SH-SY5Y (cell line): ENCODE data around the gene NUP58.

Experiments
- GATA2 ChIP-seq: IDR thresholded peaks from 2 replicates; pipeline ENCODE4 v1.6.1; 2011; ENCODE audit warnings: mild to moderate bottlenecking, low read depth, low read length
- GATA3 ChIP-seq: IDR thresholded peaks from 2 replicates; pipeline ENCODE4 v1.6.1; 2011; ENCODE audit warnings: low read depth, mild to moderate bottlenecking, low read length, moderate library complexity

Gene NUP58, protein sequence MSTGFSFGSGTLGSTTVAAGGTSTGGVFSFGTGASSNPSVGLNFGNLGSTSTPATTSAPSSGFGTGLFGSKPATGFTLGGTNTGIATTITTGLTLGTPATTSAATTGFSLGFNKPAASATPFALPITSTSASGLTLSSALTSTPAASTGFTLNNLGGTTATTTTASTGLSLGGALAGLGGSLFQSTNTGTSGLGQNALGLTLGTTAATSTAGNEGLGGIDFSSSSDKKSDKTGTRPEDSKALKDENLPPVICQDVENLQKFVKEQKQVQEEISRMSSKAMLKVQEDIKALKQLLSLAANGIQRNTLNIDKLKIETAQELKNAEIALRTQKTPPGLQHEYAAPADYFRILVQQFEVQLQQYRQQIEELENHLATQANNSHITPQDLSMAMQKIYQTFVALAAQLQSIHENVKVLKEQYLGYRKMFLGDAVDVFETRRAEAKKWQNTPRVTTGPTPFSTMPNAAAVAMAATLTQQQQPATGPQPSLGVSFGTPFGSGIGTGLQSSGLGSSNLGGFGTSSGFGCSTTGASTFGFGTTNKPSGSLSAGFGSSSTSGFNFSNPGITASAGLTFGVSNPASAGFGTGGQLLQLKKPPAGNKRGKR

DNA sequence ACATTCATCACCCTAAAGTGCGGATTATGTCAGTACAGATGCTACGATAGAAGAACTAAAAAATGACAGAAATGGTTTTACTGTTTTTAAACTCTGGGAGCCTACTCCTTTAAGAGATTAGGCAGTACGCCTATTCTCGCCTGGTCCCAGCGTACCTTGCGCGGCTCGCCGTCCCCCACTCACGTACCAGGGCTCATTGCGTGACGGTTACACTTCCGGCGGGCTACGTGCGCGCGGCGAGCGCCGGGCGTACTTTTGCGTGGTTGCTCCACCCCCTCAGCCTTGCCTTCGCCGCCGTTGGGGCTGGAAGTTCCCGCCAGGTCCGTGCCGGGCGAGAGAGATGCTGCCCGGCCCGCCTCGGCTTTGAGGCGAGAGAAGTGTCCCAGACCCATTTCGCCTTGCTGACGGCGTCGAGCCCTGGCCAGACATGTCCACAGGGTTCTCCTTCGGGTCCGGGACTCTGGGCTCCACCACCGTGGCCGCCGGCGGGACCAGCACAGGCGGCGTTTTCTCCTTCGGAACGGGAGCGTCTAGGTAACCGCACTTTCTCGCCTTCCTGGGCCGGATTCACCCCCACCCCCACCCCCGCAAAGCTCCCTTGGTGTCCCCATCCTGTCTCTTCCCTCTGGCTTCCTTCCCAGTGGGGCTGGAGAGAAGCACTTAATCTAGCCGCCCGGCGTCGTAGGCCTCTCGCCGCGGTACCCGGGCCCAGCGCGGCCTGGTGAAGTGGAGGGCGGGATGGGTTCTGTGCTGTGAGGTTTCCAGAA is at the start of gene NUP58:
TSS of gene NUP58 (plus strand) at position 279 of the 767 bp plus-strand sequence. CDS start at position 428, 149 bp downstream.
- no peak for TF ChIP-seq GATA3
- TF ChIP-seq GATA2, result no peak

DNA sequence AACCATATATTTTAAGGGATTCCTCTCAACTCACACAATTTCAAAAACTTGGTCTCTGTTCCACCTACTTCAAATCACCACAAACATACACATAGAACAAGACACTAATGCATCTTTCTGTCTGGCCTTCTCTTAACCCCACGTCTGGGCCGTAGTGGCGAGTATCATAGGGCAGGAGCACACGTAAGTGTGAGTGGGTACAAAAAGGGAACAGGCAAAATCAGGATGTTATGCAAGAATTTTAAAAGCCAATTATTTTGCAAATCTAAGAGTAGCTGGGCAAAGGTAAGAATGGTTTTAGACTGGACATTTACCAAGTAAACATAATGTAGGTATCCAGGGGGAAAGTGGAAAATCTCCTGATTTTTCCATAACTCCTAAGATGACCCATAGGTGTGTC is 49.2 kb upstream of the NUP58 start:
- TF ChIP-seq GATA3, result no peak
- TF ChIP-seq GATA2, result no peak

DNA sequence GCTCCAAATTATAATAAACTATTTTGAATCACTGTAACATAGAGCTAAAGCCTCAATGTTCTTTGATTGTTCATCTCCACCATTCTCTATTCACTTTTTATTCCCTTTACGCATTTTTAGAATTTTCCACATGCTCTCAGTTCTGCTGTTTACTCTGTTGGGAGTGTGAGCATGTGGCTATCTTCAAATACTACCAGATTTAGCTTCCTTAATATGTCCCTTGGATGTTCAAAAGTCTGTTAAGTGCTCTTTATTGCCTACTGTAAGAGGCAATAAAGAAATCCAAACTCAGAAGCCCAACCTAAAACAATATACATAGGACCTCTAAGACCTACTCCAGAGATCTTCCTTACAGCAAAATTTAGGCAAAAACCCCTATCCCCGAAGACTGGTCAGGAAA is 48.7 kb upstream of the NUP58 start:
- TF ChIP-seq GATA2, result no peak
- no peak for TF ChIP-seq GATA3

DNA sequence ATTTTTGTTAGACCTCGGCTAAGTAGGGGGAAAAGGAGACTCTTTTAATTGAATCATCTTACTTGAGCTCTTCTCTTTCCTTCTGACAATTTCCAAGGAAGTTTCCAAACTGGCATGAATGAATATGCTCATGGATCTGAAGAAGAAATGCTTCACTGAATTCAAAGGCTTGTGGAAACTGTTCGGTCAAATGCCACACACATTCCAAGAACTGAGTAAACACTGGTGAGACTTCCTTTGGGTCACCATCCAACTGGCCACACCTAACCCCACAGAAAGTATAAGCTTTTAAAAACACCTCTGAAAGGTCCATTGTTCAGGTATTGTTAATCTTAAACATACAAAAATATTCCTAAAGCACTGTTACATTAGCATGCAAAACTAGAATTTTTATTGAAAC is 47.7 kb upstream of the NUP58 start:
- no peak for TF ChIP-seq GATA2
- TF ChIP-seq GATA3, result no peak

DNA sequence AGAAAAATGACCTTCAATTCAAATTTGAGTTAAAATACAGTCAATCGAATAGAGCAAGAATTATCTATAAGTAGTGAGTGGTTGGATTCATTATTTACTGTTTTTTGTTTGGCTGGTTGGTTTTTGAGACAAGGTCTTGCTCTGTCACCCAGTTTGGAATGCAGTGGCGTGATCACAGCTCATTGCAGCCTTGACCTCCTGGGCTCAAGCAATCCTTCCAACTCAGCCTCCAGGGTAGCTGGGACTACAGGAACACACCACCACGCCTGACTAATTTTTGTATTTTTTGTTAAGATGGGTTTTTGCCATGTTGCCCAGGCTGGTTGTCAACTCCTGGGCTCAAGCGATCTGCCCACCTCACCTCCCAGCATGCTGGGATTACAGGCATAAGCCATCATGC is 39.2 kb upstream of the NUP58 start:
- TF ChIP-seq GATA2, result no peak
- no peak for TF ChIP-seq GATA3

DNA sequence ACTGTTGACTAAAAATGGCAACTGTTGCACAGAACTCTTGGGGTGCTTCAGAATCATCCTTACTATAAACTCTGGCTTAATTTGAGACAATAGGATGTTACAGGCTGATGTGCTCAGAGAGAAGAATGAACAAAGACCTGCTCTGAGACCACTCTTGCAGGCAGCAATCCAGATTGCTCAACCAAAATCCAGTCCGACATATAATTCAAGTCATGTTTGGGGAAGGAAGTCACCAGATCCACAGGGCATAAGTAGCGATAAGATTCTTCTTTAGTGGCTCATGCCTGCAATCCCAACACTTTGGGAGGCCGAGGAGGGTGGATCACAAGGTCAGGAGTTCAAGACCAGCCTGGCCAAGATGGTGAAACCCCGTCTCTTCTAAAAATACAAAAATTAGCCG is 34.7 kb upstream of the NUP58 start:
- TF ChIP-seq GATA2 (no peak), GATA3 (no peak)

DNA sequence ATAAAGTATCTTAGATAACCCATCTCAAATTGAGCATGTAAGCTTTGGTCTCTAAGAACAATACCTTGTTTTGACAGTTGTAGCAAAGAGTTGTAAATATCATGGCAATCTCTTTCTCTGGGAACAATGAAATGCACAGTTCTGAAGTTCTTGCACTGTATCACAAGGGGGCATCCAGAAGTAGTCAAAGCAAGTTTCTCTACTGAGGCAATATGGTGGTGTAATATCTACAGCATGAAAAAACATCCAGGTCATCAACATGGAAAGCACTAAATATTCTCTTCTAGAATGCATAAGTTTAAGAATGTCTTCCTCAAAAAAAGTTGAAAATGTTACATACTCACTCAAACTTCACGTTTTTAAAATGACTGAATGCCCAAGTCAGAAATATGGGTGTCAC is 33.7 kb upstream of the NUP58 start:
- no peak for TF ChIP-seq GATA3
- no peak for TF ChIP-seq GATA2

DNA sequence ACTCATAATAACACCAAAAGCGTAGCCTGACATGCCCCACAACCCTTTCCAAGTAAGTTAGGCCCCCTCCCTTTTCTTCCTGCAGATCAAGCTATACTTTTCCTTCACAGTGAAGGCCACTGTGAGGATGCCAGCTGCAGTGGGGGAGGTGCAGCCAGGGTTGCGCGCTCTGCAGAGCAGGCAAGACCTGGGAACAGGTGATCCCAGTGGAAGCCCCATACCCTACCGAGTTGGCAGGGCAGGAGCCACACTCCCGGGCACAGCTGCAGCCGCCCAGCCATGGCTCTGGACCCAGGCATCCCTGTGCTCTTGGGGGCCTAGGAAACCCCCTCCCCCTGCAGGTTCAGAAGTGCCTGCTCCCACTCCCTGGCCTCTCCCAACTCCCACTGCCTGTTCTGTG is 32.9 kb upstream of the NUP58 start:
- TF ChIP-seq GATA3 (no peak), GATA2 (no peak)

DNA sequence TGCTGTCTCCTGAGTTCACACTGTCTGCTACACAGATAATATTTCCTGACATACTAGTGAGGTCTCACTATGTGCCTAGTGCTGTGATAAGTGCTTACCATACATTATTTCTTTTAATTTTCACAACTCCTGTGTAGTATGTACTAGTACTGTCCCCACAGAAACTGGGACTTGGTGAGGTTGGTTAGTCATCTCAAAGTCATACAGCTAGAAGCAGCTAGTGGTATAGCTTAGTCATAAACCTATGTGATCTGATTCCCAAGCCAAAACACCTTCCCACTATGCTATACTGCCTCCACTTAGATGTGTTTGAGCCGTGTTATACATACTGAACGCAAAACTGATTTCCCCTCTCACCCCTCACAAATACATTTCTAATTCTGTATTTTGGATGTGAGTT is 24.7 kb upstream of the NUP58 start:
- TF ChIP-seq GATA2 (no peak), GATA3 (no peak)

DNA sequence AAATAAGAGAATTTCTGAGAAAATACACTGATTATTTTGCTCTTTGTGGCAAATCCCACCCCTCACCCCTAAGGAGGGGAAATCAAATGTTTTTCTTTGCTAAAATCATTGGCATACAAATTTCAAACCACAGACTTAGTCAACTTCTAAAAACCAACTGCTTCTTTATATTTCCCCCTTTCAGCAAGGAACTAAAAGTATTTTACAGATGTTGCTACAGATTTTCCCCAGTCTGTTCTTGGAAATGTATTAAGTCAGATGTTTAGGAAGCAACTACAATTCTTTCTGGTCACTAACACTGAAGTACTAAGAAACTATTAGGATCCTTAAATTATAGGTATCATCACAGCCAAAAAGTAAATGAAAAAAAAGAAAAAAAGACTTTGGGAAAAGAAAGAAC is 21.0 kb upstream of the NUP58 start:
- TF ChIP-seq GATA3 (no peak), GATA2 (no peak)

DNA sequence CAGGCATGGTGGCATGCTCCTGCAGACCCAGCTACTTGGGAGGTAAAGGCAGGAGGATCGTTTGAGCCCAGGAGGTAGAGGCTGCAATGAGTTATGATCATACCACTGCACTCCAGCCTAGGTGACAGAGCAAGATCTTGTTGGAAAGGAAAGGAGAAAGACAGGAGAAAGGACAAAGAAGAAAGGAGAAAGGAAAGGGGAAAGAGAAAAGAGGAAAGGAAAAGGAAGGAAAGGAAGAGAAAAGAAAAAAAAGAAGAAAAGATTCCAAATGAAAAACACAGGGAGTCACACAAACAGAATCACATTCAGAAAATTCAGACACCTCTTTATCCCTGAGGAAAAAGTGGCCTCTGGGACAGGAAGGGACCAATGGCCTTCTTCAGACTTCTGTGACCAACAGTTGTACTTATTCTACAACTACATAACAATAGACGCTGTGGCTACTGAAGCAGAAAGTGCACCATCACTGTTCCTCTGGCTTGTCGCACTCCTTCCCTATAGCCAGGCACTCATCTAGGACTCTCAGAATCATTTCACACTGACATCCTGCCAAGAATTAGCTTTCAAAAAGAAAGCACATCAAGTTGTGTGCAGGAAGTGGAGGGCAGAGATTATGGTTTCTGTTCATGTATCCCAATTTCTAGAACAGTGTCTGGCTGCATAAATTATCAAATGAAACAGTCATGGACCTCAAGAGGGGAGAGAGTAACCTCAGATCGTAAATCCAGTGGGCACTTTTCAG is 20.1 kb upstream of the NUP58 start:
- no peak for TF ChIP-seq GATA2
- no peak for TF ChIP-seq GATA3

DNA sequence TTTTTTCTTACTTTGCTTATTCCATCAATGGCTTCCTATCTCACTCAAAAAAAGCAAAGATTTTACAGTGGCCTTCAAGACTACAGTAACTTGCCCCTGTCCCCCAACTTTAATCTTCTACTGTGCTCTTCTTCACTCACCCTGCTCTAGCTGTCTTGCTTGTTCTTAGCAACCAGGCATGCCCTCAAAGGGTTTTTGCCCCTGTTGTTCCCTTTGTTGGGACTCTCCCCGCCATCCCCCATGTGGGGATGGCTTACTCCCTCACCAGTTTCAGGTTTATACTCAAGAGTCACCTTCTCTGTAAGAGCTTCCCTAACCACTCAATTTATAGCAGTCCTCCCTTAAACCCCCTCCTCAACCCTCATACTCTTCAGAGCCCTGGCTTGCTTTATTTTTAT is 19.5 kb upstream of the NUP58 start:
- no peak for TF ChIP-seq GATA3
- no peak for TF ChIP-seq GATA2

DNA sequence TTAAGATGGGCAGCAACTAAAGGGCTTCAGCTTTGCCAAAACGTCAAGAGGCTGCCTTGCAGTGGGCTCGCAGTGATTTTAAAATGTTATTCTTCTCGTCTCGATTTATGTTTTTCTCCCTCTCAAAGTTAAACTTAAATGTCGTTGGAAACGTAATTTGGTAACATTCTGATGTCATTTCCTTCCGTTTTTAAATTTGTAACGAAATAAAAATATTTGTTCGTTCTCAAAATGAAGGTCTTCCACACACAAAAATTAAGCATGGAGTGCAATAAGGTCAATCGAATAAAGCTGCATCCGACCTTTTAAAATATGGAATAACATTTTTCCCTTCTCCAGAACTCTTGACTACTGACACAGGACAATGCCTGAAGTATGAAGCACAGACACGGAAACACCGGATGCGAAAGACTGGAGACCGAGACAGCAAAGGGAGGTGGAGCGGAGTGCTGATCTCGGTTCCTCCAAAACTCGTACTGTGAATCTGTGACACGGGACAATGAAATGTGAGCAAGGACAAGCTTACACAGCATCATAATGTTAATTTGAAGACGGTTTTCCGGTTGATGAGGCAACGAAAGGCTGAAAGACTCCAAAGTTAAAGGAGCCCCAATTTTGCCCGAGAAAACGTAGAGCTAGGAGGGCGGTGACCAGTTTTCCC is 15.0 kb upstream of the NUP58 start:
- TF ChIP-seq GATA3, result no peak
- no peak for TF ChIP-seq GATA2
